K562 (cell line): ENCODE data around the gene GMPR2. TPM values are rescaled to one million over a fixed set of nuclear protein-coding genes. Genes with fewer than 3 reads are reported as not detected.

Experiments
- CTCF ChIP-seq, 3 experiments: IDR thresholded peaks in 2 of 3; conservative IDR thresholded peaks in 1 of 3; 2 replicates each; pipeline ENCODE4 v1.5.1; 2011 to 2012; ENCODE audit warnings: low read length in 3 of 3, mild to moderate bottlenecking in 3 of 3, control low read depth in 2 of 3, improper control_type of control experiment in 1 of 3, inconsistent platforms in 1 of 3, low read depth in 1 of 3, mixed read lengths in 1 of 3, moderate library complexity in 1 of 3; ENCODE audit not compliant: insufficient read depth in 2 of 3
- HMG20B ChIP-seq: fragments of 250-450 bp; sonication (Bioruptor Pico); IDR thresholded peaks from 2 replicates; pipeline ENCODE4 v1.5.0; 2021; ENCODE audit warnings: mild to moderate bottlenecking
- JUN ChIP-seq, 2 experiments: sonication (generic) in 1 of 2; formaldehyde crosslinking in 1 of 2; IDR thresholded peaks; 2 replicates each; pipeline versions ENCODE4 v1.6.1 to v1.8.0; 2012 to 2022; ENCODE audit warnings: borderline replicate concordance in 2 of 2, mild to moderate bottlenecking in 2 of 2, improper control_type of control experiment in 1 of 2, low read depth in 1 of 2, low read length in 1 of 2, missing genetic modification reagents in 1 of 2
- KDM2B ChIP-seq: fragments of 250-450 bp; sonication (Bioruptor Pico); IDR thresholded peaks from 2 replicates; pipeline ENCODE4 v1.8.0; 2021; ENCODE audit warnings: mild to moderate bottlenecking, moderate library complexity
- NFYB ChIP-seq: IDR thresholded peaks from 2 replicates; pipeline ENCODE4 v1.6.1; 2011; ENCODE audit warnings: mild to moderate bottlenecking, moderate library complexity; ENCODE audit not compliant: insufficient read length; ENCODE audit errors: extremely low read depth
- NR2C2 ChIP-seq, 2 experiments: fragments of 200-800 bp in 1 of 2; sonication (Bioruptor generic) in 1 of 2; sonication (generic) in 1 of 2; formaldehyde crosslinking in 1 of 2; IDR thresholded peaks; 2 replicates each; pipeline versions ENCODE4 v1.6.1 to v1.8.0; 2016 to 2022; ENCODE audit warnings: mild to moderate bottlenecking in 1 of 2, missing compliant biosample characterization in 1 of 2, missing genetic modification characterization in 1 of 2, missing genetic modification reagents in 1 of 2
- PHF8 ChIP-seq: fragments of 200-600 bp; sonication (generic); IDR thresholded peaks from 2 replicates; pipeline ENCODE4 v1.6.1; 2012; ENCODE audit warnings: mixed run types, mild to moderate bottlenecking, inconsistent platforms, low read length, moderate library complexity, borderline replicate concordance
- PREB ChIP-seq: sonication (generic); formaldehyde crosslinking; IDR thresholded peaks from 2 replicates; pipeline ENCODE4 v1.8.1; 2023; ENCODE audit warnings: mild to moderate bottlenecking, missing genetic modification reagents
- RBBP5 ChIP-seq: fragments of 200-600 bp; sonication (generic); IDR thresholded peaks from 2 replicates; pipeline ENCODE4 v1.6.1; 2012; ENCODE audit warnings: borderline replicate concordance, mild to moderate bottlenecking, low read length, control low read depth, inconsistent platforms; ENCODE audit not compliant: insufficient read depth, poor library complexity, severe bottlenecking
- SMAD4 ChIP-seq: fragments of 250-450 bp; sonication (Bioruptor Pico); conservative IDR thresholded peaks from 2 replicates; pipeline ENCODE4 v1.8.0; 2021; ENCODE audit warnings: inconsistent platforms, mild to moderate bottlenecking, moderate library complexity
- YY1 ChIP-seq, 3 experiments: IDR thresholded peaks; 2 replicates each; pipeline ENCODE4 v1.6.1; 2011; ENCODE audit warnings: low read length in 2 of 3, mild to moderate bottlenecking in 2 of 3, moderate library complexity in 2 of 3, borderline replicate concordance in 1 of 3, control low read depth in 1 of 3, low read depth in 1 of 3; ENCODE audit not compliant: insufficient read depth in 3 of 3, insufficient replicate concordance in 2 of 3, control insufficient read depth in 1 of 3, insufficient read length in 1 of 3; ENCODE audit errors: extremely low read depth in 1 of 3
- ZNF668 ChIP-seq: fragments of 250-450 bp; sonication (Bioruptor Pico); IDR thresholded peaks from 2 replicates; pipeline ENCODE4 v1.8.0; 2022; ENCODE audit warnings: mild to moderate bottlenecking, inconsistent platforms
- ZNF780A ChIP-seq: fragments of 250-450 bp; sonication (Bioruptor Pico); IDR thresholded peaks from 2 replicates; pipeline ENCODE4 v1.5.0; 2021; ENCODE audit warnings: mild to moderate bottlenecking
- polyA plus RNA-seq, 8 experiments: library from polyadenylated mRNA; depleted of rRNA in 4 of 8; stranded (reverse) in 5 of 8; unstranded in 3 of 8; fragments of >200 nt; fragmentation: Nextera tagmentation in 2 of 8; fragmentation: Illumina TruSeq in 1 of 8; extraction: Ambion mirVana in 2 of 8; extraction: Trizol in 1 of 8; gene quantifications; 2 replicates each; pipeline versions ENCODE4 v1.2.1 to v1.2.3, GENCODE V29; 2011 to 2014; ENCODE audit warnings: inconsistent platforms in 1 of 8, missing spikeins in 1 of 8
- total RNA-seq, 7 experiments: library from RNA; depleted of rRNA in 6 of 7; stranded (reverse); fragments of >200 nt in 6 of 7; fragmentation: Illumina TruSeq in 2 of 7; extraction: Trizol in 2 of 7; gene quantifications; 2 replicates each; pipeline versions ENCODE4 v1.2.1 to v1.2.3, GENCODE V29; 2011 to 2021; ENCODE audit warnings: low replicate concordance in 1 of 7
- TF ChIP-seq, protein P1 (sequence below): IDR thresholded peaks from 3 replicates; pipeline ENCODE4 v1.6.1; 2011; ENCODE audit warnings: borderline replicate concordance, mild to moderate bottlenecking, moderate library complexity; ENCODE audit not compliant: insufficient read length; ENCODE audit errors: extremely low read depth
- TF ChIP-seq, protein P2 (sequence below): fragments of 250-450 bp; sonication (Bioruptor Pico); IDR thresholded peaks from 2 replicates; pipeline ENCODE4 v1.8.0; 2021; ENCODE audit warnings: borderline replicate concordance, mild to moderate bottlenecking, moderate library complexity; ENCODE audit not compliant: poor library complexity, severe bottlenecking
- TF ChIP-seq, protein P3 (sequence below): fragments of 450-650 bp; IDR thresholded peaks from 2 replicates; pipeline ENCODE4 v1.6.1; 2016; ENCODE audit warnings: low read depth, mild to moderate bottlenecking, moderate library complexity

Gene GMPR2
- total and polyA plus RNA-seq, 9 of the 15 experiments (the other 6 are each of a cell fraction or from before 2014, with no cell fraction given) = 26.4 to 67.4 (median 36.3) TPM

DNA sequence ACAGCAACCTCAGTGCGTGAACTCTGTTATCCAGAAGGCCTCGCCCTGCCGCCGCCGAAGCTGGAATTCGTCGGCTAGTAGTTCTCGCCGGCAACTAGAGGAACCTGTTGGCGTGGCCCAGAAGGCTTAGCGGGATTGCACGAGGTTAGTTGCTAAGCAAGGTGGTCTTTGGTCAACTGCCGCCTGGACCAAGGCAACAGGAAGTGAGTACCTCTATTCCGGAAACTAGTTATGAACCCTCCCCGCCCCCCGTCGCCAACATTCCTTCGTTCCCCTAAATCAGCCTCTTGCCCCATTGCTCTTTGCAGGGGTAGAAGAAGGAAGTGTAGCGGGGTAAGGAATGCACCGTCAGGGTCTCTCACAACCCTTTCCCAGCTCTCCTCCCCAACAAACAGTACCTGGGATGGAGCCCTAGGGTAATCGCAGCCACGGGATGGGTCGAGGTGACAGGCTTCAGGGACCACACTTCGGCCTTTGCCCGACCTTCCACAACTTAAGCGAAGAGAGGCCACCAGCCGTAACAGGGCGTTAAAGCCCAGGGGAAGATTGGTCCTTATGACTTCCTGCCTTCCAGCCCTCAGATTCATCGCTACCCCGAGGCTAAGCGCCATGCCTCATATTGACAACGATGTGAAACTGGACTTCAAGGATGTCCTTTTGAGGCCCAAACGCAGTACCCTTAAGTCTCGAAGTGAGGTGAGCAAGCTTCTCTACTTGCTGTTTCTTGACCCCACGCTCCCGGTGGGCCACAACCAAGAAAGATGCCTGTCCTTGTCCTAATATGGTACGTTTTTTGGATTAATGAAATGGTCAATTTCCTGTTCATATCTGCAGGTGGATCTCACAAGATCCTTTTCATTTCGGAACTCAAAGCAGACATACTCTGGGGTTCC lies at the start of gene GMPR2 (continued):
- TF ChIP-seq, protein P1, sequence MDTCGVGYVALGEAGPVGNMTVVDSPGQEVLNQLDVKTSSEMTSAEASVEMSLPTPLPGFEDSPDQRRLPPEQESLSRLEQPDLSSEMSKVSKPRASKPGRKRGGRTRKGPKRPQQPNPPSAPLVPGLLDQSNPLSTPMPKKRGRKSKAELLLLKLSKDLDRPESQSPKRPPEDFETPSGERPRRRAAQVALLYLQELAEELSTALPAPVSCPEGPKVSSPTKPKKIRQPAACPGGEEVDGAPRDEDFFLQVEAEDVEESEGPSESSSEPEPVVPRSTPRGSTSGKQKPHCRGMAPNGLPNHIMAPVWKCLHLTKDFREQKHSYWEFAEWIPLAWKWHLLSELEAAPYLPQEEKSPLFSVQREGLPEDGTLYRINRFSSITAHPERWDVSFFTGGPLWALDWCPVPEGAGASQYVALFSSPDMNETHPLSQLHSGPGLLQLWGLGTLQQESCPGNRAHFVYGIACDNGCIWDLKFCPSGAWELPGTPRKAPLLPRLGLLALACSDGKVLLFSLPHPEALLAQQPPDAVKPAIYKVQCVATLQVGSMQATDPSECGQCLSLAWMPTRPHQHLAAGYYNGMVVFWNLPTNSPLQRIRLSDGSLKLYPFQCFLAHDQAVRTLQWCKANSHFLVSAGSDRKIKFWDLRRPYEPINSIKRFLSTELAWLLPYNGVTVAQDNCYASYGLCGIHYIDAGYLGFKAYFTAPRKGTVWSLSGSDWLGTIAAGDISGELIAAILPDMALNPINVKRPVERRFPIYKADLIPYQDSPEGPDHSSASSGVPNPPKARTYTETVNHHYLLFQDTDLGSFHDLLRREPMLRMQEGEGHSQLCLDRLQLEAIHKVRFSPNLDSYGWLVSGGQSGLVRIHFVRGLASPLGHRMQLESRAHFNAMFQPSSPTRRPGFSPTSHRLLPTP = no peak
- no peak for TF ChIP-seq PREB (CRISPR knock-in tag)
- TF ChIP-seq NFYB = no peak
- no peak for TF ChIP-seq YY1 (IDR thresholded peaks at IDR 0.05; ENCODE audit: borderline replicate concordance in 1 of 3, control insufficient read depth in 1 of 3, extremely low read depth in 1 of 3, insufficient read depth in 3 of 3, insufficient read length in 1 of 3, insufficient replicate concordance in 2 of 3, low read depth in 1 of 3, low read length in 2 of 3)
- no peak for TF ChIP-seq HMG20B
- no peak for TF ChIP-seq NR2C2 (CRISPR knock-in tag; IDR thresholded peaks at IDR 0.05)
- peak; percentile 97 for TF ChIP-seq NR2C2 (tag; IDR thresholded peaks at IDR 0.05)
- TF ChIP-seq SMAD4 (CRISPR knock-in tag) = 0 out of 2 replicates have a peak, but pooled peaks have one; percentile 26
- TF ChIP-seq, protein P2, sequence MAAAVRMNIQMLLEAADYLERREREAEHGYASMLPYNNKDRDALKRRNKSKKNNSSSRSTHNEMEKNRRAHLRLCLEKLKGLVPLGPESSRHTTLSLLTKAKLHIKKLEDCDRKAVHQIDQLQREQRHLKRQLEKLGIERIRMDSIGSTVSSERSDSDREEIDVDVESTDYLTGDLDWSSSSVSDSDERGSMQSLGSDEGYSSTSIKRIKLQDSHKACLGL (CRISPR knock-in tag) = no peak
- TF ChIP-seq, protein P3, sequence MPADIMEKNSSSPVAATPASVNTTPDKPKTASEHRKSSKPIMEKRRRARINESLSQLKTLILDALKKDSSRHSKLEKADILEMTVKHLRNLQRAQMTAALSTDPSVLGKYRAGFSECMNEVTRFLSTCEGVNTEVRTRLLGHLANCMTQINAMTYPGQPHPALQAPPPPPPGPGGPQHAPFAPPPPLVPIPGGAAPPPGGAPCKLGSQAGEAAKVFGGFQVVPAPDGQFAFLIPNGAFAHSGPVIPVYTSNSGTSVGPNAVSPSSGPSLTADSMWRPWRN = no peak
- no peak for TF ChIP-seq KDM2B (CRISPR knock-in tag)
- peak; percentile 74; the same call in 1 of the 2 replicates for TF ChIP-seq PHF8
- TF ChIP-seq JUN (IDR thresholded peaks at IDR 0.05; ENCODE audit: borderline replicate concordance, low read depth, low read length) = no peak
- no peak for TF ChIP-seq JUN (CRISPR knock-in tag; IDR thresholded peaks at IDR 0.05; ENCODE audit: borderline replicate concordance)
- TF ChIP-seq CTCF (IDR thresholded peaks at IDR 0.05 in 2 of 3, conservative IDR thresholded peaks at IDR 0.05 in 1 of 3; ENCODE audit: insufficient read depth in 2 of 3, low read depth in 1 of 3, low read length in 3 of 3) = no peak
- peak; percentile 25 for TF ChIP-seq RBBP5
- no peak for TF ChIP-seq ZNF668 (CRISPR knock-in tag)
- TF ChIP-seq ZNF780A (CRISPR knock-in tag) = no peak
